K562 (cell line): ENCODE measurements around the gene ARHGEF40.

Source experiments
- BDP1 ChIP-seq: IDR thresholded peaks from 3 replicates; pipeline ENCODE4 v1.6.1; 2011; ENCODE audit not compliant: insufficient read length, insufficient read depth
- CHD1 ChIP-seq: fragments of 200-600 bp; sonication (generic); IDR thresholded peaks from one replicate; pipeline ENCODE4 v1.6.1; 2012; ENCODE audit warnings: mild to moderate bottlenecking, moderate library complexity, low read length, inconsistent platforms
- CTCF ChIP-seq, 3 experiments: IDR thresholded peaks in 2 of 3; conservative IDR thresholded peaks in 1 of 3; 2 replicates each; pipeline ENCODE4 v1.5.1; 2011 to 2012; ENCODE audit warnings: low read length in 3 of 3, mild to moderate bottlenecking in 3 of 3, control low read depth in 2 of 3, improper control_type of control experiment in 1 of 3, inconsistent platforms in 1 of 3, low read depth in 1 of 3, mixed read lengths in 1 of 3, moderate library complexity in 1 of 3; ENCODE audit not compliant: insufficient read depth in 2 of 3
- SMARCE1 ChIP-seq: fragments of 450-650 bp; IDR thresholded peaks from 2 replicates; pipeline ENCODE4 v1.7.1; 2016; ENCODE audit warnings: mild to moderate bottlenecking
- ZBTB1 ChIP-seq: sonication (generic); formaldehyde crosslinking; IDR thresholded peaks from 2 replicates; pipeline ENCODE4 v1.8.1; 2023; ENCODE audit warnings: missing genetic modification reagents, low read depth, mild to moderate bottlenecking, borderline replicate concordance
- ZNF24 ChIP-seq: fragments of 450-650 bp; IDR thresholded peaks from 2 replicates; pipeline ENCODE4 v1.6.1; 2016

- TF ChIP-seq ZBTB1 (CRISPR knock-in tag), result no peak
- TF ChIP-seq BDP1, result no peak
- TF ChIP-seq CHD1, result no peak
- TF ChIP-seq ZNF24, result no peak
- peak; percentile 33 to 56 (median 49); a peak in 4 of 6 replicates for TF ChIP-seq CTCF (IDR thresholded peaks at IDR 0.05 in 2 of 3, conservative IDR thresholded peaks at IDR 0.05 in 1 of 3; ENCODE audit: insufficient read depth in 2 of 3, low read depth in 1 of 3, low read length in 3 of 3)
- TF ChIP-seq SMARCE1, result no peak
These were observed 65.9 kb downstream of the ARHGEF40 start for GRCh38 chr14:21136024-21136423.
